Parathyroid adenoma (tissue), 2 donors: ENCODE data around the gene USF1.

ENCODE experiments used
- H2AFZ ChIP-seq: fragments of 300-600 bp; sonication (generic); one replicate; pipeline ENCODE4 v1.7.0; 2017; ENCODE audit warnings: antibody characterized with exemption, mild to moderate bottlenecking
- H3K27ac ChIP-seq: fragments of 300-600 bp; sonication (generic); one replicate; pipeline ENCODE4 v1.7.0; 2017
- H3K27me3 ChIP-seq: fragments of 300-600 bp; sonication (generic); one replicate; pipeline ENCODE4 v1.7.0; 2017; ENCODE audit warnings: low read length; ENCODE audit not compliant: control insufficient read depth, insufficient read depth
- H3K36me3 ChIP-seq: fragments of 300-600 bp; sonication (generic); one replicate; pipeline ENCODE4 v1.7.0; 2017; ENCODE audit warnings: low read length; ENCODE audit not compliant: control insufficient read depth, insufficient read depth
- H3K4me1 ChIP-seq: fragments of 300-600 bp; sonication (generic); one replicate; pipeline ENCODE4 v1.7.0; 2017; ENCODE audit warnings: control low read depth
- H3K4me2 ChIP-seq: fragments of 300-600 bp; sonication (generic); one replicate; pipeline ENCODE4 v1.7.0; 2017; ENCODE audit warnings: low read length
- H3K4me3 ChIP-seq: fragments of 300-600 bp; sonication (generic); one replicate; pipeline ENCODE4 v1.7.0; 2017; ENCODE audit warnings: low read depth, low read length
- H3K79me2 ChIP-seq: fragments of 300-600 bp; sonication (generic); one replicate; pipeline ENCODE4 v1.7.0; 2017; ENCODE audit warnings: control low read depth
- H3K9ac ChIP-seq: fragments of 300-600 bp; sonication (generic); one replicate; pipeline ENCODE4 v1.7.0; 2017; ENCODE audit warnings: mild to moderate bottlenecking
- H3K9me3 ChIP-seq: fragments of 300-600 bp; sonication (generic); one replicate; pipeline ENCODE4 v1.7.0; 2017; ENCODE audit warnings: low read length; ENCODE audit not compliant: control insufficient read depth
- TF ChIP-seq, protein P1 (sequence below): fragments of 300-600 bp; sonication (generic); IDR thresholded peaks from one replicate; pipeline ENCODE4 v1.7.0; 2017; ENCODE audit warnings: antibody characterized with exemption, mild to moderate bottlenecking
- donor health status: primary hyperparathyroidism.

The USF1 gene

GRCh38 chr1:161054232-161054631 lies 8.5 kb upstream of the USF1 start:
- Histone ChIP-seq H3K36me3 (no peaks in the 10 kb centered on the region), H3K79me2 (no peaks in the 10 kb centered on the region), H3K4me3 (no peak overlapping the region), H3K9me3 (no peaks in the 10 kb centered on the region), H2AFZ (no peak overlapping the region), H3K4me1 (no peaks in the 10 kb centered on the region), H3K27me3 (no peaks in the 10 kb centered on the region), H3K27ac (no peak overlapping the region), H3K9ac (no peak overlapping the region), H3K4me2 (no peak overlapping the region)
- TF ChIP-seq, protein P1, sequence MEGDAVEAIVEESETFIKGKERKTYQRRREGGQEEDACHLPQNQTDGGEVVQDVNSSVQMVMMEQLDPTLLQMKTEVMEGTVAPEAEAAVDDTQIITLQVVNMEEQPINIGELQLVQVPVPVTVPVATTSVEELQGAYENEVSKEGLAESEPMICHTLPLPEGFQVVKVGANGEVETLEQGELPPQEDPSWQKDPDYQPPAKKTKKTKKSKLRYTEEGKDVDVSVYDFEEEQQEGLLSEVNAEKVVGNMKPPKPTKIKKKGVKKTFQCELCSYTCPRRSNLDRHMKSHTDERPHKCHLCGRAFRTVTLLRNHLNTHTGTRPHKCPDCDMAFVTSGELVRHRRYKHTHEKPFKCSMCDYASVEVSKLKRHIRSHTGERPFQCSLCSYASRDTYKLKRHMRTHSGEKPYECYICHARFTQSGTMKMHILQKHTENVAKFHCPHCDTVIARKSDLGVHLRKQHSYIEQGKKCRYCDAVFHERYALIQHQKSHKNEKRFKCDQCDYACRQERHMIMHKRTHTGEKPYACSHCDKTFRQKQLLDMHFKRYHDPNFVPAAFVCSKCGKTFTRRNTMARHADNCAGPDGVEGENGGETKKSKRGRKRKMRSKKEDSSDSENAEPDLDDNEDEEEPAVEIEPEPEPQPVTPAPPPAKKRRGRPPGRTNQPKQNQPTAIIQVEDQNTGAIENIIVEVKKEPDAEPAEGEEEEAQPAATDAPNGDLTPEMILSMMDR: no peak

DNA sequence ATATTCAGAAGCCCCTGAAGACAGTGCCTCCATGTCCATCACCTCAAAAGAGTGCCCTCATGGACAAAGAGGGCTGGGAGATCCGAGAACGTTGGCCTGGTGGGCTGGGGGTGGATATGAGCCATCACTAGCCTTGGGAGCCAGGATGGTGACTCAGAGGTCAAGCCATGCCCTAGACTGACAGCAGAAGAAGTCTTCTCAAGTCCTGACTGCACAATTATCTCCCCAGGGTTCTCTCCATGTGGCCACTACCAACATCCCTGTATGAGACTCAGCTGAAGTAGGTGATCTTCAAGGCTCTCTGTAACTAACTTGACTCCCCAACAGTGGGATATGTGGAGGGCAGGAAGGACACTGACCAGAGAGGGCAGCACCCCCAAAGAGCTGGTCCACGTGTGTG lies 7.1 kb upstream of the USF1 start:
- Histone ChIP-seq H3K4me3 (no peak overlapping the region), H3K4me1 (no peaks in the 10 kb centered on the region), H2AFZ (no peak overlapping the region), H3K27ac (no peak overlapping the region), H3K4me2 (no peak overlapping the region), H3K79me2 (no peaks in the 10 kb centered on the region), H3K9ac (no peak overlapping the region), H3K9me3 (no peaks in the 10 kb centered on the region), H3K36me3 (no peaks in the 10 kb centered on the region), H3K27me3 (no peaks in the 10 kb centered on the region)
- TF ChIP-seq, protein P1: no peak

GRCh38 chr1:161051219-161051618 lies 5.4 kb upstream of the USF1 start:
- H3K79me2 ChIP-seq: no peaks in the 10 kb centered on the region
- H3K9me3 ChIP-seq: no peaks in the 10 kb centered on the region
- H3K4me2 ChIP-seq: no peak overlapping the region
- H2AFZ ChIP-seq: no peak overlapping the region
- TF ChIP-seq, protein P1: no peak
- H3K9ac ChIP-seq: no peak overlapping the region
- no peak overlapping the region for H3K4me3 ChIP-seq
- no peak overlapping the region for H3K27ac ChIP-seq
- H3K27me3 ChIP-seq: no peaks in the 10 kb centered on the region
- H3K4me1 ChIP-seq: peaks cover 3% of the 10 kb centered on the region
- H3K36me3 ChIP-seq: no peaks in the 10 kb centered on the region

GRCh38 chr1:161048949-161049722 lies 3.4 kb upstream of the USF1 start:
- H3K36me3 ChIP-seq: no peaks in the 10 kb centered on the region
- TF ChIP-seq, protein P1: no peak
- H2AFZ ChIP-seq: no peak overlapping the region
- peaks cover 7% of the 10 kb centered on the region for H3K79me2 ChIP-seq
- no peaks in the 10 kb centered on the region for H3K9me3 ChIP-seq
- H3K4me1 ChIP-seq: peaks cover 6% of the 10 kb centered on the region
- no peak overlapping the region for H3K9ac ChIP-seq
- H3K4me2 ChIP-seq: no peak overlapping the region
- H3K27ac ChIP-seq: no peak overlapping the region
- no peaks in the 10 kb centered on the region for H3K27me3 ChIP-seq
- no peak overlapping the region for H3K4me3 ChIP-seq
